Esophagus mucosa (tissue), 1 donor: ENCODE results near the gene SERF1B. TPM values are rescaled to one million over a fixed set of nuclear protein-coding genes. Genes with fewer than 3 reads are reported as not detected.
A peak's percentile ranks its signal among the peaks of the same experiment; 100 is the strongest.
"Not testable (repeated sequence)": the region's sequence is repeated elsewhere in the genome, so short reads cannot be mapped to it uniquely, and the experiment has no call there.

Experiments
- ATAC-seq: fragments of 200-7000 bp; cut with Tn5 transposase; one replicate; pipeline ENCODE4 v1.9.1; 2020
- total RNA-seq: library from RNA; stranded (reverse); gene quantifications from one replicate; pipeline ENCODE4 v1.2.4, GENCODE V29; 2023
- donor health status: DM: yes; HTN: yes; CAD: no.

Gene SERF1B
- total RNA-seq = 10.9 TPM

DNA sequence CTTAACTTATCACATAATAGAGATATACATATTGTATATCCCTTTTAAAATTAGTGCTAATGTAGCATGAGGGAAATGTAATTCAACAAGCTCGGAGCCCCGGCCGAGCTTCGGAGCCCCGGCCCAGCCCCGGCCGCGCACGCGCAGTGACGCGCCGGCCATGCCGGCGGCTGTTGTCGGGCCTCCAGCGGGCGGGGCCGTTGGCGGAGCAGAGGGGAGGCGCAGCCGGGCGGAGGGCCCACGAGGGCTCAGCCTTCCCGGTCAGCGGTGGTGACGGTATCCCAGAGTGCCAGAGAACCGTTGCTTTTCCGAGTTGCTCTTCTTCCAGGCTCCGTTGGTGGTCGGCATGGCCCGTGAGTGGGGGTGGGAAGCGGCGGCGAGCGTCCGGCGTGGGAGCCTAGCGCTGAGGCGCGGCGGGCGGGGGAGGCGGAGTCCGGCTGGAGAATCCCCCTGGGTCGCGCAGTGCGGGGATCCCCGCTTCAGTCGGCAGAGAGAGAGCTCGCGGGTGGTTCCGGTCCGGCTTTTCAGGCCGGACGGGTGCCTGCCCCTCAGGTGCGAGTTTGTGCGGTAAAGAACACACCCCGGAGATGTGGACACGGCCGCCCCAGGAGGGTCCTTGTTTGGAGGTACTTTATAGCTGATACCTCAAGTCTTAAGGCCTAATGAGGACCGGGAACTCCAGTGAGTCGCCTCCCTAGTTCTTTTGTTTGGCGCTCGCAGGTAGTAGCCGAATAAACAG, at the start of gene SERF1B:
Gene SERF1B (plus strand): TSS at position 146 of the 739 bp plus-strand sequence. CDS start 201 bp downstream, at position 347.
- ATAC-seq = peak; percentile 94

DNA sequence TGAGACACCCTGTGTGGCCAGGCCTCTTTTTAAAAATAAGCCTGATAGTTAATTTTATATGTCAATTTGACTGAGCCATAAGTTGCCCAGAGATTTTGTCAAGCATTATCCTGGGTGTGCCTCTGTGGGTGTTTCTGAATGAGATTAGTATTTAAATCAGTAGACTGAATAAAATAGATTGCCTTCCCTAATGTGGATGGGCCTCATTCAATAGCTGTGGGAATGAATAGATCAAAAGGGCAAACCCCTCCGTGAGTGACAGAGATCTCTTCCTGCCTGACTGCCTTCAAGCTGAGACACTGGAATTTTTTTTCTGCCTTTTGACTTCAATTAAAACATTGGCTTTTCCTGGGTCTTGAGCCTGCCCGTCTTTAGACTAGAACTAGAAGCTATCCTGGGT, 33.3 kb upstream of the SERF1B start:
- ATAC-seq = not testable (repeated sequence)

DNA sequence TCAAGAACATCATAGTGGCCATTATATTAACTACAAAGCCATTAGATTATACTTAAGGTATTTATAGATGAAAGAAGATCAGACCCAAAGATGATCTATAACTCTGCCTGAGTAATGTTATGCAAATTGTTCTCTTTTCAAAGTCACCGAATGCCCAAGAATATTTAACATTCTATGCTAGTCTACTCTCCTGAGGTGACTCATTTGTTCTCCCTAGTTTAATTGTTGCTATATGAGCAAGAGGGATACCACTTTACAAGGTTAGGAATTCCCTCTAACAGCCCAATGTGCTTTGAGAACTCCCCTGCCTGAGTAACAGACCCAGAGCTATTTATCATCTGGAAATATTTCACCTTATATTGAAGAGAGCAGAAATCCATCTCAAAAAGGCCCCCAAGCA, 29.5 kb upstream of the SERF1B start:
- not testable (repeated sequence) for ATAC-seq

DNA sequence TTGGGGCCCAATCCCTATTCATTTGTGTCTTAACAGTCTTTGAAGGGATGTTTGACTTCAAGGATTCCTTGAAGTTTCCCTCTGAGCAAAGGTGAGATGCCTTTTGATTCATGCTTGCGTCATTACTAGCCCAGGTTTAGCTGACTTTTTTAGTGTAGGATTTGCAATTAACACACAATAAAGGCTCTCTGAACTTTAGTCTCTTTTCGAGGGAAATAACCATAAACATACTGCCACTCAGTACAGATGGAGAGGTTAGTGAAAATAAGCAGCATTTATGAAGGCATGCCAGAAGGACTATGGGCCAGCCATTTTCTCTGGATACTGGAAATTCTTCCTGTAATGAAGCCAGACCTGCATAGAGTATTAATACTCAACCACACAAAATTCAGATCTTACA, 4.4 kb upstream of the SERF1B start:
- not testable (repeated sequence) for ATAC-seq

DNA sequence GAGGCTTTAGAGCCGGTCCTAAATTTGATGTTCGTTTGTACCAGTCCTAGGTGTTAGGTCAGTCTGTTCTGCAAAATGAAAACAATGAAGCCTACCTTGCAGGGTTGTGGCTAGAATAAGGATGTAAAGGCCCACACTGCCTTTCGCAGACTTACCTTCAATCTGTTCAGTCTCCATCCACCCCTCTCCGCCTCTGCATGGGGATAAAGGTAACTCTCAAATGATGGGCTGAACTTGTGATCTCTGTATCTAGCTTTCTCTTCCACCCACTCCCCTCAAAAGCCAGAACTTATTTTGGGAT, 744 bp downstream of the SERF1B start:
- ATAC-seq = peak; percentile 39

DNA sequence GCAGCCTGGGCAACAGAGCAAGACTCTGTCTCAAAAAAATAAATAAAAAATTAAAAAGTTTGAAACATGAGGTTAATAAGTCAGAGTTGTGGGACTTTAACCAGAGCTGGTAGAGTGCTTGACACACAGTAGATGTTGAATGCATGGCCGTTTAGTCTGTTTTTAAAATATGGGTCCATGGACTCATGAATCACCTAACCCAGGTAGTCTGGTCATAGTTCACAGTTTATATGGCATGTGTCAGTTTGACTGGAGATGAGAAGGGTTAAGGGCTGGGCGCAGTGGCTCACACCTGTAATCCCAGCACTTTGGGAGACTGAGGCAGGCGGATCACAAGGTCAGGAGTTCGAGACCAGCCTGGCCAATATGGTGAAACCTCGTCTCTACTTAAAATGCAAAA, 6.2 kb downstream of the SERF1B start:
- not testable (repeated sequence) for ATAC-seq

DNA sequence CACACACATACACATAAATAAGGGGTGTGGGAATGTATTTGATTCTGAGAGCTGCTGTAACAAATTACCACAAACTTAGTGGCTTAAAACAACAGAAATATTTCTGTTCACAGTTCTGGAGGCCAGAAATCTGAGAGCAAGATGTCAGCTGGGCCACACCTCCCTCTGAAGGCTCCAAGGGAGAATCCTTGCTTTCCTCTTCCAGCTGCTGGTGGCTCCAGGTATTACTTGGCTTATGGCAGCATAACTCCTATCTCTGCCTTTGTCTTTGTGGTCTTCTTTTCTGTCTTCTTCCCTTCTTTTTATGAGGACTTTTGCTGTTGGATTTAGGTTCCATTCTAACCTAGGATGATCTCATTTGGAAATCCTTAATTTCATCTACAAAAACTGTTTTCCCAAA, 16.4 kb downstream of the SERF1B start:
- ATAC-seq = not testable (repeated sequence)

DNA sequence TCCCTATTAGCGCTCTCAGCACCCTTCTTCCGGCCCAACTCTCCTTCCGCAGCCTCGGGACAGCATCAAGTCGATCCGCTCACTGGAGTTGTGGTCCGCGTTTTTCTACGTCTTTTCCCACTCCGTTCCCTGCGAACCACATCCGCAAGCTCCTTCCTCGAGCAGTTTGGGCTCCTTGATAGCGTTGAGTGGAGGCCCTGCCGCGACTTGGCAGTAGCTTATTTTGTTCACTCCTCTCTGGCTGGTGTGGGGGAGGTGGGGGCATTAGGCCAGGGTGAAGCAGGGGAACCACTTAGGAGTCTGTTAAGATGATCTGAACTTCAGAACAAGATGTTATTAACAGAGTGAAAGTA, 24.7 kb downstream of the SERF1B start:
- ATAC-seq = not testable (repeated sequence)

DNA sequence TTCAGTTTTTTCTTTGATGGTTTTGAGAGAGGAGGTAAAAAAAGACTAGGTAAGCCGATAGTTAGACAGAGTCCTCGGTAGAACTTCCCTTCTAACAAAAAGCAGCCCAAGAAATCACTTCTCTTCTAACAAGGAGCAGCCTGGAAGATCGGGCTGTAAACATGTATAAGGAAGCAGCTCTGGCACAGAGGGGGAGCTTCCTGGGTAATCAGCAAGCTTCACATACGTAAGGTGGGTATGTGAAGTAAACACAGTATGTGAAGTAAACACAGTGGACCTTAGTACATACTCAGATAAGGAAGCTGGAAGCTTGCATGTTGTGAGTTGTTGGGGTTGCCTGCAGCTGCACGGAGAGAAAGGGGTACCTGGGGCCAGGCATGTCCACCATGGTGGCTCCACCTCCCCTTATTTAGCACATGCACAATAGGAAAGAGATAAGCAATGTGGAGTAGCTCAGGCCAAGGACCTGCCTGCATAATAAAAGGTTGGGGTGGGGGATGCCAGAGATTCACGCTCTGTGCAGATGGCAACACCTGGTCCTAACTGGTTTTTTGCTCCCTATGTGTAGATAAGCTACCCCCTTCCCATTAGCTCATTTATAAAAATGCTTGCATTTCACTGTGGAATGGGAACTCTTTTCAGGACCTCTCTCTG, 31.4 kb downstream of the SERF1B start:
- not testable (repeated sequence) for ATAC-seq

DNA sequence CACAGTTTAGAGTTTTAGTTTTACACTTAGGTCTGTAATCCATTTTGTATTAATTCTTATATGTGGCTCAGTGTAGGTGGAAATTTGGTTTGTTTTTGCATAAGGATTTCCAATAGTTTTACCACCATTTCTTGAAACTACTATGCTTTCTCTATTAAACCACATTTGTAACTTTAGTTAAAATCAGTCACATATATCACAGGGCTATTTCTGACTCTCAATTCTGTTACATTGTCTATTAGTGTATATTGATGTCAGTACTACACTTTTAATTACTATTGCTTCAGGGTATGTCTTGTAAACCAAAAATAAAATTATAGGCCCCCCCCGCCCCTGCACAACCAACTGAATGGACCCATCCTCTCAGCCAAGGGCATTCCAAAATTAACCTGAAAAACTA, 32.1 kb downstream of the SERF1B start:
- not testable (repeated sequence) for ATAC-seq

DNA sequence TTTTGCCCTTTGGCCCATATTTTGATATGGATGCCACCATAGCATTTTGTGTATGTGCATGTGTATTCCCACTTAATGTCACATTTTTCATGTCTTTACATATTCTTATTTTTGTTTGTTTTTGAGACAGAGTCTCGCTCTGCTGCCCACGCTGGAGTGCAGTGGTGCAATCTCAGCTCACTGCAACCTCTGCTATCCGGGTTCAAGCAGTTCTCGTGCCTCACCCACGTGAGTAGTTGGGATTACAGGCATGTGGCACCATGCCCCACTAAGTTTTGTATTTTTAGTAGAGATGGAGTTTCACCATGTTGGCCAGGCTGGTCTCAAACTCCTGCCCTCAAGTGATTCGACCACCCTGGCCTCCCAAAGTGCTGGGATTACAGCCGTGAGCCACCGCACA, 52.6 kb downstream of the SERF1B start:
- ATAC-seq = not testable (repeated sequence)

DNA sequence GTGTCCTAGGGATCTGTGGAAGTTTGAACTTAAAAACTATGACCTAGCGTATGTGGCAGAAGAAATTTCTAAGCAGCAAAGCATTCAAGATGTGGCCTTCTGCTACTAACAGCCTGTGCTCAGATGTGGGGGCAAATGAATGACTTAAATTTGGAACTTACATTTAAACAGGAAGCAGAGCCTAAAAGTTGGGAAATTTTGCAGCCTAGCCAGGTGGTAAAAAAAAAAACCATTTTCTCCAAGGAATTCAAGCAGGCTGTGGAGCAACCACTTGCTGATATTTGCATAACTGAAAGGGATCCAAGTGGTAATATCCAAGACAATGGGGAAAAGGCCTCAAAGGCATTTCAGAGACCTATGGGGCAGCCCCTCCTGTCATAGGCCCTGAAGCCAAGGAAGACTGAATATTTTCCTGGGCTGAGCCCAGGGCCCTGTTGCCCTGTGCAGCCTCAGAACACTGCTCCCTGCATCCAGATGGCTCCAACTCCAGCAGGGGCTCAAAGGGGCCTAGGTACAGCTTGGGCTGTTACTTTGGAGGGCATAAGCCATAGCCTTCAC, 63.9 kb downstream of the SERF1B start:
- ATAC-seq = not testable (repeated sequence)

DNA sequence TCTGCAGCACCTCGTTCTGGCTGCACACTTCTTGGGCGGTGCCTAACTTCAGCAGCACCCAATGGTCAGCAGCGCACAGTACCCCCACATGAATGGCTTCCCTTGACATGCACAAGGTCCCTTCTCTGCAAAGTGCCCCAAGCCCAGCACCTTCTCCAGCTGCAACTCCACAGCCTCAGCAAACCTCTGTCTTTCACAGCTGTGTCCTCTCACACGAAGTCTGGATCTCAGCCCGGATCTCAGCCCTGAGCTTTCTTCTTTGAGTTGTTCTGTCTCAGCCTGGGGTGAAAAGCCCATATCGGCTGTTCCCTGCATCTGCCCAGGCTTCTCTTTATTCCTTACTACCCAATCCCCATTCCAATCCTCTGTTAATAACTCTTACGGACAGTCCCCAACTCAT, 66.7 kb downstream of the SERF1B start:
- not testable (repeated sequence) for ATAC-seq

Other genes with a start within 250 kb of the SERF1B start
- 42.2 TPM for gene SMN2, start 24.4 kb downstream of the SERF1B start, total RNA-seq